Measurements from ENCODE around the gene ARPC1A.

GRCh38 chr7:99379043-99379577 lies 53.4 kb downstream of the ARPC1A start:
- TF ChIP-seq CTCF (IDR thresholded peaks at IDR 0.05; ENCODE audit: low read length) = no peak
- TF ChIP-seq EZH2 (IDR thresholded peaks at IDR 0.05; ENCODE audit: borderline replicate concordance, low read length) = no peak

Measured in OCI-LY1 (cell line).